ENCODE data around the gene HMG20B.

GRCh38 chr19:3604227-3604986, 31.7 kb downstream of the HMG20B start:
- no peak for TF ChIP-seq CTCF (IDR thresholded peaks at IDR 0.05; ENCODE audit: poor library complexity, severe bottlenecking)
- no peak for TF ChIP-seq EZH2 (IDR thresholded peaks at IDR 0.05; ENCODE audit: borderline replicate concordance, insufficient read depth, low read length, poor library complexity, severe bottlenecking)
- TF ChIP-seq MXI1 (conservative IDR thresholded peaks at IDR 0.05; ENCODE audit: poor library complexity, severe bottlenecking): no peak
- TF ChIP-seq POLR2AphosphoS5 (IDR thresholded peaks at IDR 0.05): no peak
